ENCODE data around the gene CIB2. TPM values are rescaled to one million over a fixed set of nuclear protein-coding genes. Genes with fewer than 3 reads are reported as not detected.
A peak's percentile ranks its signal among the peaks of the same experiment; 100 is the strongest.

The CIB2 gene
- total RNA-seq, 1 donor from 2014 or later: 3.7 TPM

- POLR2A ChIA-PET: interaction anchor here (1.0 to 1.9 kb wide), 3 partner anchors 8 to 17 kb away, joined by 4 to 5 read pairs (median 4); partner anchors contain the start of gene TBC1D2B
- CTCF ChIA-PET: interaction anchor here (1.0 kb wide), 1 partner anchor 39 kb away, joined by 3 read pairs; no protein-coding TSS in a partner anchor
- no peak for DNase-seq
- Mint-ChIP-seq H3K36me3 (ENCODE audit: low read depth) (no peaks in the 10 kb centered on the region), H3K27me3 (no peaks in the 10 kb centered on the region), H3K4me1 (peaks cover 7% of the 10 kb centered on the region), H3K9me3 (no peaks in the 10 kb centered on the region), H3K4me3 (peak overlapping the region; percentile 71), H3K27ac (peak overlapping the region; percentile 67)
- intact Hi-C loops (cut with micrococcal nuclease): loop anchor here (2.0 to 5.0 kb wide), 2 partner anchors 36 to 77 kb away; no protein-coding TSS in a partner anchor
- ATAC-seq (ENCODE audit: low read depth): no peak
- TF ChIP-seq, protein P1, sequence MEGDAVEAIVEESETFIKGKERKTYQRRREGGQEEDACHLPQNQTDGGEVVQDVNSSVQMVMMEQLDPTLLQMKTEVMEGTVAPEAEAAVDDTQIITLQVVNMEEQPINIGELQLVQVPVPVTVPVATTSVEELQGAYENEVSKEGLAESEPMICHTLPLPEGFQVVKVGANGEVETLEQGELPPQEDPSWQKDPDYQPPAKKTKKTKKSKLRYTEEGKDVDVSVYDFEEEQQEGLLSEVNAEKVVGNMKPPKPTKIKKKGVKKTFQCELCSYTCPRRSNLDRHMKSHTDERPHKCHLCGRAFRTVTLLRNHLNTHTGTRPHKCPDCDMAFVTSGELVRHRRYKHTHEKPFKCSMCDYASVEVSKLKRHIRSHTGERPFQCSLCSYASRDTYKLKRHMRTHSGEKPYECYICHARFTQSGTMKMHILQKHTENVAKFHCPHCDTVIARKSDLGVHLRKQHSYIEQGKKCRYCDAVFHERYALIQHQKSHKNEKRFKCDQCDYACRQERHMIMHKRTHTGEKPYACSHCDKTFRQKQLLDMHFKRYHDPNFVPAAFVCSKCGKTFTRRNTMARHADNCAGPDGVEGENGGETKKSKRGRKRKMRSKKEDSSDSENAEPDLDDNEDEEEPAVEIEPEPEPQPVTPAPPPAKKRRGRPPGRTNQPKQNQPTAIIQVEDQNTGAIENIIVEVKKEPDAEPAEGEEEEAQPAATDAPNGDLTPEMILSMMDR (IDR thresholded peaks at IDR 0.05): no peak
These were observed 62.2 kb downstream of the CIB2 start for GRCh38 chr15:78069052-78069414.

DNA sequence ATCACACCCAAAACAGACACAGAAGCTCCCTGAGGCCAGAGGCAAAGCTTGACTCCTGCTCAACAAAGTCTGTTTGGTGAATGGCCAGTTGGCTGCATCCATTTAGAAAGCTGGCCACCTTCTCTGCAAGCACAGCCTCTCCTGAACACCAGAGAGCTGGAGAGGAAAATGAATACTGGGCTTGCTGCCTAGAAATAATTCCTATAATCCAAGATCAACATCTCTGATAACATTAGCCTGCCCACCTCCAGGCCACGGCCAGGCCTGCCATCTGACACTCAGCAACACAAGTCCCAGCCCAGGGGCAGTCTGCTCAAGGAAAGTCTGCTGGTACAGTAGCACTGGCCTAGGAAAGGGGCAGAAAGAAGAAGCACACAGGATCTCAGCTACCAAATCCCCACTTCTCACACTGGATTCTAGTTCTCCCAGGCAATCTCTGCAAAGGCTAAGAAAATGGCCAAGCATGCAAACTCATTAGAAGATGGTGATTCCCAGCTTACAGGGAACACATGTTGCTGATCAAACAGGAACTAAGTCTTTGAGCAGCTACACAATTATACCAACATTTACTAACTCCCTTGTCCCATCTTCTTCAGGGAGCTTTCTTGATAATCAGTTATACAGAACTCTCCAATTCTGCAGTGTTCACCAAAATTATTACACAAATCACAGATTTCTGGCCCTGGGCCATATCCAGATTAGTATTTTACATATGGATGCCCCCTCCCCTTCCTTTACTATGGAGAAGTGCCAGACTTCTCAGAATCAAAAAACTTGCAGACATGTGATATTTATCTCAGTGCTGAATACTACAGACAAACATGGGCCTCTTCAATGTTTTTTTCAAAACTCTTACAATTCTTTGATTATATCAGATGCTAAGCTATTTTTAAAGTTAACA lies 63.7 kb downstream of the CIB2 start:
- DNase-seq: no peak
- Mint-ChIP-seq H3K9me3 (no peaks in the 10 kb centered on the region), H3K4me1 (peaks cover 6% of the 10 kb centered on the region), H3K27me3 (no peaks in the 10 kb centered on the region), H3K27ac (peak overlapping the region; percentile 15), H3K4me3 (no peak overlapping the region), H3K36me3 (ENCODE audit: low read depth) (no peaks in the 10 kb centered on the region)
- intact Hi-C loops (cut with micrococcal nuclease): loop anchor here (2.0 to 5.0 kb wide), 3 partner anchors 21 to 75 kb away; no protein-coding TSS in a partner anchor
- TF ChIP-seq, protein P1 (IDR thresholded peaks at IDR 0.05): no peak
- ATAC-seq (ENCODE audit: low read depth): no peak
- POLR2A ChIA-PET: interaction anchor here (1.2 to 1.9 kb wide), 3 partner anchors 9 to 15 kb away, joined by 4 to 5 read pairs (median 4); no protein-coding TSS in a partner anchor
- CTCF ChIA-PET: interaction anchor here (0.6 to 1.6 kb wide), 3 partner anchors 11 to 40 kb away, joined by 3 to 5 read pairs (median 4); no protein-coding TSS in a partner anchor

- Mint-ChIP-seq H3K36me3 (ENCODE audit: low read depth) (no peaks in the 10 kb centered on the region), H3K4me3 (peak overlapping the region; percentile 29), H3K27ac (peak overlapping the region; percentile 38), H3K27me3 (no peaks in the 10 kb centered on the region), H3K9me3 (no peaks in the 10 kb centered on the region), H3K4me1 (peaks cover 12% of the 10 kb centered on the region)
- DNase-seq (no peak), ATAC-seq (ENCODE audit: low read depth) (peak; percentile 73)
- ChIA-PET POLR2A (no interaction called here), CTCF (interaction anchor here (0.8 to 1.2 kb wide), 2 partner anchors 42 to 129 kb away, joined by 3 read pairs; no protein-coding TSS in a partner anchor)
- TF ChIP-seq, protein P1 (IDR thresholded peaks at IDR 0.05): no peak
- intact Hi-C loops (cut with micrococcal nuclease): loop anchor here (1.0 to 5.0 kb wide), 4 partner anchors 9 to 74 kb away; partner anchors contain the start of gene TBC1D2B
These were observed 65.0 kb downstream of the CIB2 start for GRCh38 chr15:78065973-78066946.

DNA sequence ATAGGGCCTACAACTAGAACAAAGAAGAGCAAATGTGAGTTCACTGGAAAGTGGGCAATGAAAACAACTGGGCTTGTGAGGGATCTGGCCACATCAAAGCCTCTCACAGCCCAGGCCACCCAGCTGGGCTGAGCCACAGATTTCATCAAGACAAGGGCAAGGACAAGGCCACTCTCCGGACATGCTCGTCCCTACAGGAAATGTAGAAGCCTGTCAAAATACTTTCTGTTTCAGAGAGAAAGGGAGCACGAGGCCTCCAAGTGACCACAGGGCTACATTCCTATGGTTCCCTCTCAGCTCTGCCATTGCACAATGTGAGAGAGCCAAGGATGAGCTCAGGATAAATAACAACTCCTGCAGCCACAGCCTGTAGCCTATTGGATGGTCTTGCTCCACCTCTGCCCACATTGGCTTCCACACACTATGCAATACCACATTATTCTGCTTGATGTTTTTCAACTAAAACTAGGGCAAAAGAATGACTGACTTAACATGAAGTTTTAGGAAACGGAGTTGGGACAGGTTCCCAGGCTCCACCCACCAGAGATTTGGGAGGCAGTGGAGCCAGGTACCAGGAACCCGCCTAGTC lies 65.9 kb downstream of the CIB2 start:
- CTCF ChIA-PET: interaction anchor here (1.2 kb wide), 1 partner anchor 130 kb away, joined by 3 read pairs; no protein-coding TSS in a partner anchor
- no peak for DNase-seq
- intact Hi-C loops (cut with micrococcal nuclease): loop anchor here (5.0 kb wide), 1 partner anchor 73 kb away; no protein-coding TSS in a partner anchor
- Mint-ChIP-seq H3K27me3 (no peaks in the 10 kb centered on the region), H3K36me3 (ENCODE audit: low read depth) (no peaks in the 10 kb centered on the region), H3K4me1 (peaks cover 18% of the 10 kb centered on the region), H3K9me3 (no peaks in the 10 kb centered on the region), H3K27ac (no peak overlapping the region), H3K4me3 (peak overlapping the region; percentile 29)
- POLR2A ChIA-PET: no interaction called here
- no peak for ATAC-seq (ENCODE audit: low read depth)
- TF ChIP-seq, protein P1 (IDR thresholded peaks at IDR 0.05): no peak

All from activated B cell treated with CpG ODN at 0.5 μM for 24 hours (primary cell).